NCI-H146 treated with DMSO at 0.1 percent for 48 hours (cell line): ENCODE data around the gene LIF.
"Not testable (repeated sequence)": the region's sequence is repeated elsewhere in the genome, so short reads cannot be mapped to it uniquely, and the experiment has no call there.

Experiments used
- DNase-seq: peaks from one replicate; lab custom pipeline; 2025; ENCODE audit not compliant: unreplicated experiment; lab: John Stamatoyannopoulos, UW

The LIF gene

DNA sequence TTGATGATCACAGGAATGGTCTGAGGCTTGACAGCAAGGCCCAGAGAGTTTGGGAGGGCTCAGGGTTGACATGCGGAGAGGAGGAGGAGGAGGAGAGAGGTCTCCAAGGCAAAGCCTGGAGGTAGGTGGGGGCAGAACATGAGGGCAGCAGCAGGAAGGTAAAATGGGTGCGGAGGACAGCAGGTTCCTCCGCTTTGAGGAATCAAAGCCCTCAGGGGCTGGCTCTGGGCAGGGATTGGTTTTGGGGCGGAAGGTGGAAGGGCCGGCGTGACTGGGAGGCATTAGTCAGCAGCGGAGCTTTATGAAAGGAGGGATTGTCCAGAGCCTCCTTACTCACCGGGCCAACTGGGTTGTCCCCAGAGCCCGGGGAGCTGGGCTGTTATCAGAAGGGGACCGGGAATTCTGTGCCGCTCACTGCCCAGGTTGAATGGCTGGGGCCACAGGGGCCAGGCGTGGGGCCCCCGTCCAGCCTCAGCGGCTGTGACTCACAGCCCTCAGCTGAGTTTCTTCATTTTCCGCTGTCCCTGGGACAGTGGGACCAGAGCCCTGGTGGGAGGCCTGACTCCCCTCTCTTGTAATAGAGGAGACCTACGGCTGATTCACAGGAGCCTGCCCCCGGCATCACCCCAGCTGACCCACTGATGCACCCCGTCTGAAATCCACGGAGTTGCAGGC, 36.2 kb downstream of the LIF start:
- no peak for DNase-seq

DNA sequence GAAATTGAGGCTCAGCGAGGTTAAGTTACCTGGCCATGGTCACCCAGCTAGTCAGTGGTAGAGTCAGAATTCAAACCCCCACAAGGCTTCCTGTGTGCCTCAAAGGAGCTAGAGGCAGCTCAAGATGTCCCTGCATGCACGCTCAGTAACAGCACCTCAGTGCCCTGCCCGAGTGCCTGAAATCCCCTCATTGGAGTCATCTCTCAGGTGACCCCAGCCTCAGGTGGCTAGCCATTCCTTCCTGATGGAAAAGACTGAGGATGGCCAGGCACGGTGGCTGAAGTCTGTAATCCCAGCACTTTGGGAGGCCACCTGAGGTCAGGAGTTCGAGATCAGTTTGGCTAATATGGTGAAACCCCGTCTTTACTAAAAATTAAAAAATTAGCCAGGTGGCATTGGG, 36.9 kb downstream of the LIF start:
- no peak for DNase-seq

DNA sequence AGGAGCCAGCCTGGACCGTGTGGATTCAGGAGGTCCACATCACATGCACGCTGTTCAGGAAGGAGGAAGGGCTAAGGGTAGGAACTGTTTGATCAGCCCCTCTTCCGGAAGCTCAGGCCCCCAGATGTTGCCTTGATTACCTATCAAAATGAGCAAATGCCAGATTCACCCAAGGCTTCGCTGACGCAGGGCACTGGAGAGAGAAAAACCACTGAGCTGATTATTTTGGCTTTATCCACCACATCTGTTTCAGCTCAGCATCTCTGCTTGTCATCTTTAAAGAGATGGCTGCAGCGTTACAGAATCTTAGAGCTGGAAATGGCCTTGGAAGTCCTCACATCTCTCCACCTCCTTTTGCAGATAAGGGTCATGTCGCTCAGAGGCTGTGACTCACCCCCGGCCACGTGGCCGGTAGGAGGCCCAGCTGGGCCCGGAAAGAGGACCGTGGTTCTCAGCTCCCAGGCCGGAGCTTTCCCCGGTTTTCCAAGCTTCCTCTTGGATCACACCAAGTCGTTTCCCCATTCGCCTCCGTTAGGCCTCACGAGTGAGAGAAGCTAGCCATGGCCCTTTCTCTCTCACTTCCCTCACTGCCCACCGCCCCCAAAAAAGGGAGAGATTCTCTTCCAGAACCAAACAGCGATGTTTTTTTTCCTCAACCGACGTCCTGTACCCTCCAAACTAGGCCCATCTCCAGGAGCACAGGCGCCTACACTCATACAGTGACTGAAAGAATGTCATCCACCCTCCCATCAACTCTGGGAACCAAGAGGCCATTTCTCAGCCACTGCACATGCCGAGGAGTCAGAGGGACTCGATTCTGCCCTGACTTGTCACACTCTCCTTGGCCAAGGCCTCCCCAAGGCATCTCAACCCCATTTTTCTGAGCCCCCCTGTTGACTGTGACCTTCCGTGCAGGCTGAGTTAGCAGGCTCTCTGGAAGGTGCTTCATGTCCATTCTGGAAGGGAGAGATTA, 37.6 kb downstream of the LIF start:
- no peak for DNase-seq

DNA sequence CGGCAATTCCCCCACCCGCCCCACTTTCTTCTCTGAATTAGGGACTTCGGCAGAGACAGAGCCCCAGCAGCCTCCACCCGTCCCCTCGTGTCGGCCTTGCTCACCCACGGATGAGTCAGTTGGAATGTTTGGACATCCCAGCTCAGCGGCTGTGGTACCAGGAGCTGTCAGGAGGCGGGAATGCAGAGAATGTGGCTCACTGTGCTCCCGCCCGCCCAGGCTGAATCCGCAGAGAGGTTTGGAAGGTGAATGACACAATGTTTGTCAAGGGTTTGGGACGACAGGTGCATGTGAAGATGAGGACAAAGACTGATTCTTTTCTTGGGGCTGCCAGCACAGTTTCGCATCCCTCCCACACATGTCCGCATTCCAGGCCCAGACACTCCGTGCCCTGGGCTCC, 39.6 kb downstream of the LIF start:
- no peak for DNase-seq

DNA sequence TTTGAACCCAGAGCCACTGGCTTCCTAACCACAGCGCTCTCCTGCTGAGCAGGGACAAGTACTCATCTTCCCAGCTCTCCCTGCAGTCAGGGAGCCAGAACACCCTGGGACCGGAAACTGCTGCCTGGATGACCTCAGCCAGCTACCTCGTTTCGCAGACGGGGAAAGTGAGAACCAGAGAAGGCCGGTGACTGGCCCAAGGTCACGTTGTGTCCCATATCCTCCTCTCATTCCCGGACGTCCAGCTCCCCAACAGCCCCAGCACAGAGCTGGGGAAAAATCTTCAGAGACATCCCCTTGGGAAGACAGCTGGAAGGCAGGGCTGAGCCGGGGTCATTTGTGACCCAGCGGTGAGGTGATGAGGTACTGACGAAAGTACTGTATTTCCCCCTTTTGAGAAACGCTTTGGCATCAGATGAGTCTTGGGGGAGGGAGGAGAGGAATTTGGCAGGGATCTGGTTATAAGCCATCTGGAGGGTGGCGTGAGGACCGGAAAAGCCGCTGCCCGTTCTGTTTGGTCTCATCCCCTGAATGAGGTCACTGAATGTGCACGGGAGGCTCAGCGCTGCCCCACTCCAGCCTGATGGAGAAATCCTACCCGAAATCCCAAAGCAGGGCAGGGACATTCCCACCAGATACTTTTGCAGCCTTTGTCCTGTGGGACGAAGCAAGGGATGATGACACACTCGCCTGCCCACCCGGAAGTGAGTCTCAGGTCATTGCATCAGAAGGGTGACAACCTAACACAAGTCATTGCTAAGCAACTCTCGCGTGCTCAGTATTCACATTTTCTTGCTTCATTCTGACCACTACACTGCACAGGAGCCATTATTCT, 41.1 kb downstream of the LIF start:
- DNase-seq, result no peak

DNA sequence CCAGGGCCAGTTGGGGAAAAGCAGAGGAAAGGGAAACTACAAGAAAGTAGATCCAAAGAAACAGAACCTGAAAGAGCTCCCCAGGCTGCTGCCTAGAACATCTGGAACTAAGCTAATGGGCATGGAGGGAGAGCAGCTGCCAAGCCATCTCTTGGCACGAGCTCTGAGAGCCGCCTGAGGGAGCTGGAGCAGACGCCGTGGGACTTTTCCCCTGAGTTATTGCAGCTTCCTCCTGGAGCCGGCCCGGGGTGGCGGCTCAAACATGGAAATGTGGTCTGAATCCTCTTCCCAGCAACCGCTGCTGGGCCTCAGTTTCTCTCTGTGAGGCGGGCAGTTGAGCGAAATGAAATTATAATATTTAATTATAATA, 41.8 kb downstream of the LIF start:
- DNase-seq, result no peak

DNA sequence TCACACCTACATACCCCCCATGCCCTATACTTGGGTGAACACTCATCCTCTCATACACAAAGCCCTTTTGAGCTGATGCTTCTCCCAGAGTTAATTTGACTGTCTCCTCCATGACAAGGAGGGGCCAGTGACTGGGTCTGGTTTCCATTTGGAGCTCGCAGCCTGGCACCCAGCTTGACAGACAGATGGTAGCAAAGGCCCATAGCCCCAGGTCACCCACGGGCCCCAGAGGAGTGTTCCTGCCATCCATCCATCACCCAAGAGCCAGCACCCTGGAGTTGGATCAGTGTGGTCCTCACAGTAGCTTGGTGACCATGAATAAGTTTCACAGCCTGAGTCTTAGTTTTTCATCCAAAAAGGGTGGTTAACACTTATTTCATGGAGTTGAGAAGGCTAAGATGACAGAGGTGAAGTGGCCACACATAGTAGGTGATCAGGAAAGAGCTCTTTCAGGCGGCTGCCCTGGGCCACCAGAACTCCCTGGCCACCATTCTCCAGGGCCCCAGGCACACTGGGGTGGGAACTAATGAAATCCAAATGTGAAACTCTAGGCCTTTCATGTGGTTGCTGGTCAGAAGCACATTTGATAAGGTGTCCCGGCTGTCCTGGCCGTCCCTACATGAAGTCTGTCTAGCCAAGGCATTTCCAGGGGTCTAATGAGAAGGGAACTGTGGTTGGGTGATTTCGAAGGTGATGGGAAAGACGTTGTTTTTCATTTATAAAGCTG, 42.4 kb downstream of the LIF start:
- DNase-seq, result no peak

DNA sequence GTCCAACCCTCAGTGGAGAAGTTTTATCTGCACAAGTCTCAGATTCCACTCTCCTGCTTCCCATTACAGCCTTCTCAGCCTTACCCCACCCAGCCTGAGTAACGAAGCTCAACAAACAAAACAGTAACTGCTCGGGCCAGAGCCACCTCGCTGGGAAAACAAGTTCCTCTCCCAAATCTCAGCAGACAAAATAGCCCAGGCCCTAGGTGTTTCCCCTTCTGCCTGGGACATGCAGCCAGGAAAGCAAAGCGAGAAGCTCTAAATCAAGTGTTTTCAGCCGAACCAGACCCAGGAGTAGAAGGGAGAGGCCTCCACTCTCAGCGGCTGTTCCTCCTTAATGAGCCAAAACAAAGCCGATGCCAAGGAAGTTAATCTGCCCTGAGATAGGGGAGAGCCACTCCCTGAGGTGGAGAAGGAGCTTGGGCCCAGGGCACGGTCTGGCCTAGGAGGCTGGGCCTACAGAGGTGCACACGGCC, 44.0 kb downstream of the LIF start:
- DNase-seq, result no peak

DNA sequence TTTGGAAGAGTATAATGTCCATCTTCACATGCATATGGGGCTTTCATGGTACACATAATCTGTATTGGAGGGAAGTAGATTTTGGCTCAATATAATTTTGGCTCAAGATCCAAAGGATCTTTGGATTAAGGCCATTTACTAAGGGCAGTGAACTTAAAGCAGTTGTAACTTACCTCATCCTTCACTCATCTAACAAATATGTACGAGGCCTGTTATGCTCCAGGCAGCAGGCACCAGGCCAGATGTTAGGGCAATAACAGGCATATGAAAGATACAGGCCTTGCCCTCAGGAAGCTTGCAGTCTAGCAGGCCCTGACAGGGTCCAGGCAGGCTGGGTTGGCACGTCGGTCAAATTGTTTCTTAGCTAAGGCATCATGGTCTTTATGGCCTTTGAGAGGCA, 44.6 kb downstream of the LIF start:
- DNase-seq, result no peak

DNA sequence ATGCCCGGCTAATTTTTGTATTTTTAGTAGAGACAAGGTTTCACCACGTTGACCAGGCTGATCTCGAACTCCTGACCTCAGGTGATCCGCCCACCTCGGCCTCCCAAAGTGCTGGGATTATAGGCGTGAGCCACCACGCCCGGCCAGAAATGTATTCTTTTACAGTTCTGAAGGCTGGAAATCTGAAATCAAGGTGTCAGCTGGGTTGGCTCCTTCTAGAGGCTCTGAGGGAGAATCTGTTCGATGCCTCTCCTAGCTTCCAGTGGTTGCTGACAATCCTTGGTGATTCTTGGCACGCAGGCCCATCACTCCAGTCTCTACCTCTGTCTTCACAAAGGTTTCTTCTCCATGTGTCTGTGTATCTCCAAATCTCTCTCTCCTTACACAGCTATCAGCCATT, 45.7 kb downstream of the LIF start:
- not testable (repeated sequence) for DNase-seq

DNA sequence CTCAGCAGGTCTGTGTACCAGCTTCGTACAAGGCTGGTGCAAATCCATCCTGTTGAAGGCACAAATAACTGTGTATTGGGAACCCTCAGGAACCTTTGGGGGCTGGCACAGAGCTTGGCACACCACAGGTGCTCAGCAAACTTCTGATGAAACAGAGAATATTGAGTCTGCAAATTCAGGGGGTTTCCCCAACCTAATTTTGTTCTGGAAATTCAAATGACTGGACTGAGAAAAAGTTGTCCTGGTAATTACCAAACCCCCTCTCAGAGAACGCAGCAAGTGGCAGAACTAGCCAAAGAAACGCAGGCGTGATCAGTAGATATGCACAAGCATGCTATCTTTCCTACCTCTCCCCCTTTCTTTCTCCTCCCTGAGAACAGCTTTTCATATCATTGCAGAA, 47.6 kb downstream of the LIF start:
- no peak for DNase-seq

DNA sequence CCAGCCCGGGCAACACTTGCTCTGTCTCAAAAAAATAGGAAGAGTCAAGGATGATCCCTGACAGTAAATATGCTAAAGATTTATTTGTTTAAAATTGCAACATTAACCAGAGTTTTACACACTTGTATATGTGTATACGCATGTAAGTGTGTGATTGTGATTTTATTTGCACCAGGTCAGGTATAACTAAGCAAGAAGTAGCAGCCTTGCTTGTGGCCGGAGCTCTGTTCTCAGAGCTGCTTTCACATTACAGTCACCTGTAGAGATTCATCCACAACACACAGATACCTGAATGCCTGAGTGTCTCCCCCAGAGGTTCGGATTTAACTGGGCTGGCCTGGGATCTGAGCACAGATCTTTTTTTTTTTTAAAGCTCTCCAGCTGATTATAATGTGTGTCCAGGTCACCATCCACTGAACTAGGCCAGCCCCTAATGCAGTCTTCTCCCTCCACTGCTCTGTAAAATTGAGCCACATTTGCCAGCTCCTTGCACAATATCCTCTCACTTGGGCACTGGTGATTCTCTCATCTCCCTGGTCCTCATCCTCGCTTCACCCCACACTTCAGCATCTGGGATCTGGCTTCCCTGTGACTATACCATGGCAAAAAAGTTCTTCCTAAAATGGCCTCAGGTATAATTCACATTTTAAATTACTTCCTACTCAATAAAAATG, 48.3 kb downstream of the LIF start:
- no peak for DNase-seq

DNA sequence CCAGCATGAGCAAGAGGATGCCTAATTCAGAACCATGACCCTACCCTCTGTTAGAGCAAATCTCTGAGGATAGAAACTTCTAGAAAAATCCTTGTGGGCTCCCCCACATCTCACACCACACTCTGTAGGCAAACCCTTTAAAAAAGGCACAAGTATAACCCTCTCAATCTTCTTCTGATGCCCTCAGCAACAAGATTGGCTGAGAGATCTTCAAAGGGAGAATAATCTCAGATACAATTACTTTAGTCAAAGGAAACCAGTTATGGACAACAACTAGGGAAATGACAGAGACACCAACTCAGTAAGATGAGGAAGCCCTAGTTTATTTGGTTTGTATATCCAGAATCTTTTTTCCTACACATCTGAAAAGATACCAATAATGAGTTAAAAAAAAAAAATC, 49.2 kb downstream of the LIF start:
- DNase-seq, result no peak

DNA sequence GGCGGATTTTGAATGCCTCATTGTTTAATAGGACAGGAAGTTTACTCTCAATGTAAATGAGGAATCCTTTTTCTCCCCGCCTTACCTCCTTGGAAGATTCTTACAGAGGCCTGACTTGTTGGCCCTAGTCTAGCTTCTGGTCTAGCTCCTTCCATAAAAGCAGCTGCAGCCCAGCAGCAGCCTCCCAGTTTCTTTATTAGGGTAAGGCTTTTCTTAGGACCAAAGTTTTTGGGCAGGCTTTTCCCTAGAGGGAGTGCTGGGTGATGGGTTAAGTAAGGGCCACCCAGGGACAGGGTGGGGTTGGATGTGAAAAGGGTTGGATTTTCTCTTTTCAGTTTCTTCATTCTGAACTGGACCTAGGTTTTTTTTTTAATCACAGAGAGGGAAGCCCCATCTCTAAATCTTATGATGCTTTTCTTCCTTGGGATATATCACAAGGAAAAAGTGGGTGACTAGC, 49.7 kb downstream of the LIF start:
- no peak for DNase-seq

DNA sequence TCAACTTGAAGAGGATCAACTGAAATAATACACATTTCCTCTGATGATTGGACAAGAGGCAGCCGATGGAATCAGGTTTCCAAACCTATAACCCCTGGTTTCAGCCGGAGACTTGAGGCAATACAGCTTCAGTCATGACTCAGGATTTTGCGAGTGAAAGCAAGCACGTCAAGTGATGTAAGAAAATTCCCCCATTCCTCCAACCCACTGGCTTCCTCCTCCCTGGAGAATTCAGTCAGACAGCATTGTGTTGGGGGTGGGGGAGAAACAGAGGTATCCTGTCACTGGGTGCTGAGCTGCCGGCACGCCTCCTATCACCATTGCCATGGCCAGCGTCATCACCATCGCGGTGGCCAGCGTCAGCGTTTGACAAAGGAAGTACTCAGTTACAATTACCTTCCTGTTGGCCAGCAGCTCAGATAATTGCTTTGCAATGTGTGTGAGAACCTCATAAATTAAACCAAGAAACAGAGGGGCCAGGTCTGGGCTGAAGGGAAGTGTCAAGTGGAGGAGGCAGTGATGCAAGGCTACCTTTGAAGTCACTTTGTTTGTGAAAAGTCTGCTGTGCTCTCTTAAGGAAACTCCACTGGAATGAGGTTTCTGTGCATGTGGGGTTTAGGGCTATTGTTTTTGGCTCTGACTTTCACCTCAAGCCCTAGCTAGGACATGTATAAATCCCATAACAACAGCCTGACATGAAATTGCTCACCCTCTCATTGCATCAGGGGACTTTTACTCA, 50.2 kb downstream of the LIF start:
- DNase-seq, result peak; percentile 18

DNA sequence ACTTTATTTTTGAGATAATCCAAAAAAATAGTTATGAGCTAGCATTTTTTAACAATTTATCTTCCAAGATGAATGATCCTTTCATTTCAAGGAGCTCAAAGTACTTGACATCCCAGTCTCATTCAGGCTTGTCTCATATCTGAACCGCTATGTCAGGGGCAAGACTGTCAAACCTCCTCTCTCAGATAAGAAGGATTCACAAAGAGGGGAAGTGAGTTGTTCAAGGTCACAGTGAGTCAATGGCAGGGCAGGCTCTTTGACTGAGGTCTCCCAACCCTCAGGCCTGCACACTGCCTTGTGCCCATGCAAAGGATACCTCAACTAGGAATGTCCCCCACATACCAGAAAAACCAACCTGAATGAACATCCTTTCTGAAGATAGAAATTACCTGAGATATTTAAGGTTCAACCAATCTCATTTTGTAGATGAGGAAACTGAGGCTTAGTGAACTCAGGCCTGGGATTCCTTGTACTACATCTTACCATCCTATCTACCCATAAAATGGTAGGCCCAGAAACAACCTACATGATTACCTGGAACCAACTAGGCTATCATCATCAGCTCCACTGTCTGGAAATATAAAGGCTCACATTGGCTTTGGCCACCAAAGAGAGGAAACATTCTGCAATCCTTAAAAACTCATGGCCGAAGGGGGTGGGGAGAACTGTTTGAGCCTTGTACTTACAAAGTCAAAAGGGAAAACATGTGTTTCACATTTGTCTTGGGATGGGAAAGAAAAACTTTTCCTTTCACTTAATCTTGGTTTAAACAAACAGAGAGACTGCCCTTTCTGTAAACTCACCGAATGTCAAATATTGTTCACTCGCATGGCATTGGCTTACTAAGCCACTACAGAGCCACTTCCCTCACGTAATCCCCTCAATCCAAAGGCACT, 51.1 kb downstream of the LIF start:
- DNase-seq, result no peak

DNA sequence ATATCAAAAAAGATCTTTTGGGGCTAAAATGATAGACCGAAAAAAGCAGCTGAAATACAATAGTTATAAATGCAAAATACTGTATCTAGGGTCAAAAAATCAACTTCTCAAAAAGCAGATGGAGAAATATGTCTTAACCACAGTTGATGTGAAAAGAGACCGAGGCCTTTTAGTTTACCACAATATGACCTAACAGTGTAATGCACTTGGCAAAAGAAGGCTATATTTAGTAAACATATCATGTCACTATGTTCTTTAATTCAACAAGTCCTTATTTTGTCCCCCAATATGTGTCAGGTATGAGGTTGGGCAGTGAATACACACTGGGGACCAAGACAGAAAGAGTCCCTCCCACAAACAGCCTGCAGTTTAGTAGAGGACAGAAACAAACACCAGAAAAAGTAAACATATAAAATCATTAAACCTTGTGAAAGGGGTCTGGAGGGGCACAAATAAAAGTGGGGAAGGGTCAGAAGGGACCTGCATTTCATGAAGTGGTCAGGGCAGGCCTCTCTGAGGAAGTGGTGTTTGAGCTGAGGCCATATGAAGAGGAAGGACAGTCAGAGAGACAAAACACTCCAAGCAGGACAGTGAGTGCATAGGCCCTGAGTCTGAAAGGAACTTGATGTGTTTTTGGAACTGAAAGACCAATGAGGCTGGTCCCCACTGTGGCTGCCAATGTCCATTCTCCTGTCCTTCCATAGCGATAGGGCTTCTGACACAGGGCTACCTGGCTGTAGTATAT, 53.4 kb downstream of the LIF start:
- no peak for DNase-seq

DNA sequence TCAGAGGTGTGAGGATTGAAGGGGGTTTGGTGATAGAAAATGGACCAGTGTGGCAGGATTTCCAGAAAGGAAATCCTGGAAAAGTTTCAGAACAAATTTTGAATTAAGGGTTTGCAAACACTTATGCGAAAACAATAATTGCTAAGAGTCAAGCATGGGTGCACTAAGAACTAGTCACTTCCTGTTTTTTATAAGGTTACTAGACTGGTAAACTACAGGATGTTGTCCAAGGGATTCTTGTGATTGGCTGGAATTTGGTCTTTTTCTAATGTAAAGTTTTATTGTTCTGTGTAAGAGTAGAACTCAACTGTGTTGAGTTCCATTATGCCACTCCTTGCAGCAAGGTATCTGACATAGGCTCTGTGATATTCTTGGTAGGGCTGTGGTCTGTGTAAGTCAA, 54.1 kb downstream of the LIF start:
- DNase-seq, result no peak
